ENCODE measurements around the gene WIZ. TPM values are rescaled to one million over a fixed set of nuclear protein-coding genes. Genes with fewer than 3 reads are reported as not detected.

WIZ gene
- total and polyA plus RNA-seq, 9 of the 15 experiments (the other 6 are each of a cell fraction or from before 2014, with no cell fraction given), result 0.06 to 37.5 (median 4.8) TPM

- H3K79me2 ChIP-seq (ENCODE audit: control insufficient read depth, insufficient read depth, low read length), result no peaks in the 10 kb centered on the region
- ChIA-PET POLR2A (no interaction called here), CTCF (ENCODE audit: low intra/inter-chr PET ratio) (no interaction called here)
- H3K9me3 ChIP-seq (replicated peaks; ENCODE audit: control insufficient read depth, insufficient read depth, low read depth, low read length), result no peaks in the 10 kb centered on the region
- no peak for TF ChIP-seq NONO (IDR thresholded peaks at IDR 0.05; ENCODE audit: low read depth in 2 of 2, low read length in 1 of 2)
- TF ChIP-seq POLR2AphosphoS2 (IDR thresholded peaks at IDR 0.05; ENCODE audit: low read length), result no peak
- no peak for TF ChIP-seq EZH2 (IDR thresholded peaks at IDR 0.05; ENCODE audit: borderline replicate concordance, low read depth, low read length)
- peak; percentile 74 for TF ChIP-seq RBM25 (IDR thresholded peaks at IDR 0.05; ENCODE audit: low read depth, low read length, severe bottlenecking)
- TF ChIP-seq ZNF146 (CRISPR knock-in tag; IDR thresholded peaks at IDR 0.05; ENCODE audit: unreplicated experiment), result peak; percentile 93
- TF ChIP-seq BCOR (IDR thresholded peaks at IDR 0.05), result peak; percentile 70
- TF ChIP-seq KHSRP (IDR thresholded peaks at IDR 0.05), result no peak
- TF ChIP-seq, protein P1, sequence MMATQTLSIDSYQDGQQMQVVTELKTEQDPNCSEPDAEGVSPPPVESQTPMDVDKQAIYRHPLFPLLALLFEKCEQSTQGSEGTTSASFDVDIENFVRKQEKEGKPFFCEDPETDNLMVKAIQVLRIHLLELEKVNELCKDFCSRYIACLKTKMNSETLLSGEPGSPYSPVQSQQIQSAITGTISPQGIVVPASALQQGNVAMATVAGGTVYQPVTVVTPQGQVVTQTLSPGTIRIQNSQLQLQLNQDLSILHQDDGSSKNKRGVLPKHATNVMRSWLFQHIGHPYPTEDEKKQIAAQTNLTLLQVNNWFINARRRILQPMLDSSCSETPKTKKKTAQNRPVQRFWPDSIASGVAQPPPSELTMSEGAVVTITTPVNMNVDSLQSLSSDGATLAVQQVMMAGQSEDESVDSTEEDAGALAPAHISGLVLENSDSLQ (IDR thresholded peaks at IDR 0.05), result no peak
- TF ChIP-seq, protein P2, sequence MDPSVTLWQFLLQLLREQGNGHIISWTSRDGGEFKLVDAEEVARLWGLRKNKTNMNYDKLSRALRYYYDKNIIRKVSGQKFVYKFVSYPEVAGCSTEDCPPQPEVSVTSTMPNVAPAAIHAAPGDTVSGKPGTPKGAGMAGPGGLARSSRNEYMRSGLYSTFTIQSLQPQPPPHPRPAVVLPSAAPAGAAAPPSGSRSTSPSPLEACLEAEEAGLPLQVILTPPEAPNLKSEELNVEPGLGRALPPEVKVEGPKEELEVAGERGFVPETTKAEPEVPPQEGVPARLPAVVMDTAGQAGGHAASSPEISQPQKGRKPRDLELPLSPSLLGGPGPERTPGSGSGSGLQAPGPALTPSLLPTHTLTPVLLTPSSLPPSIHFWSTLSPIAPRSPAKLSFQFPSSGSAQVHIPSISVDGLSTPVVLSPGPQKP (CRISPR knock-in tag; IDR thresholded peaks at IDR 0.05), result no peak
- TF ChIP-seq, protein P3, sequence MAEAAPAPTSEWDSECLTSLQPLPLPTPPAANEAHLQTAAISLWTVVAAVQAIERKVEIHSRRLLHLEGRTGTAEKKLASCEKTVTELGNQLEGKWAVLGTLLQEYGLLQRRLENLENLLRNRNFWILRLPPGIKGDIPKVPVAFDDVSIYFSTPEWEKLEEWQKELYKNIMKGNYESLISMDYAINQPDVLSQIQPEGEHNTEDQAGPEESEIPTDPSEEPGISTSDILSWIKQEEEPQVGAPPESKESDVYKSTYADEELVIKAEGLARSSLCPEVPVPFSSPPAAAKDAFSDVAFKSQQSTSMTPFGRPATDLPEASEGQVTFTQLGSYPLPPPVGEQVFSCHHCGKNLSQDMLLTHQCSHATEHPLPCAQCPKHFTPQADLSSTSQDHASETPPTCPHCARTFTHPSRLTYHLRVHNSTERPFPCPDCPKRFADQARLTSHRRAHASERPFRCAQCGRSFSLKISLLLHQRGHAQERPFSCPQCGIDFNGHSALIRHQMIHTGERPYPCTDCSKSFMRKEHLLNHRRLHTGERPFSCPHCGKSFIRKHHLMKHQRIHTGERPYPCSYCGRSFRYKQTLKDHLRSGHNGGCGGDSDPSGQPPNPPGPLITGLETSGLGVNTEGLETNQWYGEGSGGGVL (CRISPR knock-in tag; IDR thresholded peaks at IDR 0.05), result no peak
- no peak for TF ChIP-seq KDM5B (IDR thresholded peaks at IDR 0.05; ENCODE audit: insufficient replicate concordance, low read depth, low read length)
- TF ChIP-seq PHTF2 (CRISPR knock-in tag; IDR thresholded peaks at IDR 0.05), result no peak
- TF ChIP-seq DDX20 (tag; IDR thresholded peaks at IDR 0.05; ENCODE audit: low read depth), result no peak
- TF ChIP-seq, protein P4, sequence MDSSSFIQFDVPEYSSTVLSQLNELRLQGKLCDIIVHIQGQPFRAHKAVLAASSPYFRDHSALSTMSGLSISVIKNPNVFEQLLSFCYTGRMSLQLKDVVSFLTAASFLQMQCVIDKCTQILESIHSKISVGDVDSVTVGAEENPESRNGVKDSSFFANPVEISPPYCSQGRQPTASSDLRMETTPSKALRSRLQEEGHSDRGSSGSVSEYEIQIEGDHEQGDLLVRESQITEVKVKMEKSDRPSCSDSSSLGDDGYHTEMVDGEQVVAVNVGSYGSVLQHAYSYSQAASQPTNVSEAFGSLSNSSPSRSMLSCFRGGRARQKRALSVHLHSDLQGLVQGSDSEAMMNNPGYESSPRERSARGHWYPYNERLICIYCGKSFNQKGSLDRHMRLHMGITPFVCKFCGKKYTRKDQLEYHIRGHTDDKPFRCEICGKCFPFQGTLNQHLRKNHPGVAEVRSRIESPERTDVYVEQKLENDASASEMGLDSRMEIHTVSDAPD (CRISPR knock-in tag; IDR thresholded peaks at IDR 0.05), result no peak
- TF ChIP-seq PHF20 (IDR thresholded peaks at IDR 0.05; ENCODE audit: partially characterized antibody), result no peak
- TF ChIP-seq TOE1 (IDR thresholded peaks at IDR 0.05; ENCODE audit: borderline replicate concordance), result no peak
- TF ChIP-seq TOE1 (CRISPR knock-in tag; IDR thresholded peaks at IDR 0.05; ENCODE audit: borderline replicate concordance, low read depth), result no peak
- TF ChIP-seq KDM1A (IDR thresholded peaks at IDR 0.05), result peak in 1 of 2 experiments; percentile 42; a peak in 1 of 4 replicates
- no peak for TF ChIP-seq ZNF695 (CRISPR knock-in tag; IDR thresholded peaks at IDR 0.05)
- 0 out of 2 replicates have a peak, but pooled peaks have one; percentile 28 for TF ChIP-seq HDAC2 (IDR thresholded peaks at IDR 0.05)
- no peak overlapping the region for H3K4me3 ChIP-seq
- in situ Hi-C loops (cut with MboI) (no loop called here), intact Hi-C loops (cut with micrococcal nuclease) (no loop called here)
- H3K9ac ChIP-seq (ENCODE audit: insufficient read depth in 1 of 2, low read depth in 2 of 2, low read length in 2 of 2), result no peak overlapping the region
- H3K9me1 ChIP-seq (ENCODE audit: control insufficient read depth, insufficient read depth, low read length), result no peaks in the 10 kb centered on the region
- BruUV-seq (replicated peaks), result no TSS peak
- H3K4me2 ChIP-seq (ENCODE audit: insufficient read depth, low read length), result no peak overlapping the region
- WGBS (ENCODE audit: insufficient coverage, low coverage, missing lambda C conversion rate), result 4% methylated on average over 4 of the region's 4 CpGs
- FAIRE-seq (no peak), ATAC-seq (no peak), DNase-seq (ENCODE audit: extremely low read depth in 1 of 4, low spot score in 3 of 4) (no peak)
- no peaks in the 10 kb centered on the region for H3K4me1 ChIP-seq (replicated peaks in 1 of 2; ENCODE audit: control insufficient read depth in 2 of 2, insufficient read depth in 2 of 2, low read length in 2 of 2)
- H4K20me1 ChIP-seq (replicated peaks; ENCODE audit: control insufficient read depth, insufficient read depth, low read length), result no peaks in the 10 kb centered on the region
- H3K27ac ChIP-seq (ENCODE audit: extremely low read depth, low read depth, low read length), result no peak overlapping the region
- no peak overlapping the region for H2AFZ ChIP-seq (ENCODE audit: low read depth, low read length)
- H3K36me3 ChIP-seq (ENCODE audit: control insufficient read depth, insufficient read depth, low read length), result no peaks in the 10 kb centered on the region
- H3K27me3 ChIP-seq (ENCODE audit: control insufficient read depth in 2 of 2, insufficient read depth in 2 of 2, low read length in 2 of 2), result 0 out of 5 replicates have a peak, but pooled peaks cover 0 to 5% of the 10 kb centered on the region in 2 experiments
Measured at GRCh38 chr19:15487038-15487437, 37.3 kb upstream of the WIZ start.

All from K562 (cell line).